ENCODE measurements around the gene PRPF40A.
"Not testable (repeated sequence)": the region's sequence is repeated elsewhere in the genome, so short reads cannot be mapped to it uniquely, and the experiment has no call there.

Gene PRPF40A

DNA sequence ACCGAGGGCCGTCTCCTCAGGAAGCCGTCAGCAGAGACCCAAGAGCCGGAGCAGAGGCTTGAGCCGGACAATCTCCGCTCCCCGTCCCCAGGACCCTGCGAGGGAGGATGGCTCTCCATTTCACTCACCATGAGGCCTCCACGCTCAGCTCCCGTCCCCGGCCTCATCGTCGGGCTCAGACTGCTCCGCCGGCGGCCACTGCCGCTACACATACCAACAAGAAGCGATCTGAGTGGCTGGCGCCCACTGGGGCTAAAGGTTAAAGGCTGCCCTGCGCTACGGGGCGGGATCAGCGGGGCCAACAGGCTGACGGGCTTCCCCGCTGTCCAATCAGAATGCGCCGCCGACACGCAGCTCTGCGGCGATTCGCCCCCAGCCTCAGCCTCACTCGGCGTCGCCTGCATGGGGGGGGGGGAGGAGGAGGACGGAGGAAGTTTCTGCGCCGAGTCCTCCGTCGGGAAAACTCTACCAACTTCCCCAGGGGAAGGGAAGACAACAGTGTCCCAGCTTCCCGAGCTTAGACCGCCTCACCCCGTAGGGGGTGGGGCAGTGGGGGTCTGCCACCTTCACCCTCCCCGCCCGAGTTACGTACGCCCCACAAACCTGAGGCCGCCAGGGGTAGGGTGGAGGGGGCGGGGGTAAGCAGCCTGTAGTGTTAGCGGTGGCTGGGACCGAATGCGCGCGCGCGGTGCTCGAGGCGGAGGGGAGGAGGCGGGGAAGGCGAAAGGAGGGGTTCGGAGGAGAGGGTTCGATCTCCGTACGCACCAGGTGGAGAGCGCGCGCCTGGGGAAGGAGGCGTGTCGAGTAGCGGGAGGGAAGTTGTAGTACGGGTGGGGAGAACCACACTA is at the start of gene PRPF40A:
Gene PRPF40A, minus strand, starts transcription at position 234 of the 848 bp plus-strand sequence. Its CDS starts 22 bp downstream, at position 212.
- peak within 1 kb of the TSS; percentile 95 for H3K4me3 ChIP-seq (ENCODE audit: low read length)
- DNase-seq (ENCODE audit: low read depth): peak; percentile 98
- TF ChIP-seq, protein P1, sequence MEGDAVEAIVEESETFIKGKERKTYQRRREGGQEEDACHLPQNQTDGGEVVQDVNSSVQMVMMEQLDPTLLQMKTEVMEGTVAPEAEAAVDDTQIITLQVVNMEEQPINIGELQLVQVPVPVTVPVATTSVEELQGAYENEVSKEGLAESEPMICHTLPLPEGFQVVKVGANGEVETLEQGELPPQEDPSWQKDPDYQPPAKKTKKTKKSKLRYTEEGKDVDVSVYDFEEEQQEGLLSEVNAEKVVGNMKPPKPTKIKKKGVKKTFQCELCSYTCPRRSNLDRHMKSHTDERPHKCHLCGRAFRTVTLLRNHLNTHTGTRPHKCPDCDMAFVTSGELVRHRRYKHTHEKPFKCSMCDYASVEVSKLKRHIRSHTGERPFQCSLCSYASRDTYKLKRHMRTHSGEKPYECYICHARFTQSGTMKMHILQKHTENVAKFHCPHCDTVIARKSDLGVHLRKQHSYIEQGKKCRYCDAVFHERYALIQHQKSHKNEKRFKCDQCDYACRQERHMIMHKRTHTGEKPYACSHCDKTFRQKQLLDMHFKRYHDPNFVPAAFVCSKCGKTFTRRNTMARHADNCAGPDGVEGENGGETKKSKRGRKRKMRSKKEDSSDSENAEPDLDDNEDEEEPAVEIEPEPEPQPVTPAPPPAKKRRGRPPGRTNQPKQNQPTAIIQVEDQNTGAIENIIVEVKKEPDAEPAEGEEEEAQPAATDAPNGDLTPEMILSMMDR (conservative IDR thresholded peaks at IDR 0.05; ENCODE audit: low read length): no peak

DNA sequence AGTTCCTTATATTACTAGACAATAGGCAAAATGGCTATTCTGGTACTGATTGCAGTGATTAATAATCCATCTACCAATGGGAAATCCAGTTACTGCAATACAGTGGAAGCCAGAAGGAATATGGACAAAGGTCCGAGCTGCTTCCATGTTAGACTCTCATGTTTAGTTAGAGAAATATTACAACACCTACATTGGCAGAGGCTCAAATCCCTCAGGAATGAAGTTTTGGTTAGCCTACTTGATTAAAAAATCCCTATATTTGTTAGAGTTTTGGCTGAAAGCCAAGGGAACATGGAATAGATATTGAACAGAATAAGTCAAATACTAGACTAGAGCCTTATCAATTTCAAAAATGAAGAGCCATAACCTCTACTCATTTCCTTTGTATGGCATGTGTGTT is 49.7 kb upstream of the PRPF40A start:
- TF ChIP-seq, protein P1 (conservative IDR thresholded peaks at IDR 0.05; ENCODE audit: low read length): no peak
- no peak overlapping the region for H3K4me3 ChIP-seq (ENCODE audit: low read length)
- peak; percentile 52 for DNase-seq (ENCODE audit: low read depth)

DNA sequence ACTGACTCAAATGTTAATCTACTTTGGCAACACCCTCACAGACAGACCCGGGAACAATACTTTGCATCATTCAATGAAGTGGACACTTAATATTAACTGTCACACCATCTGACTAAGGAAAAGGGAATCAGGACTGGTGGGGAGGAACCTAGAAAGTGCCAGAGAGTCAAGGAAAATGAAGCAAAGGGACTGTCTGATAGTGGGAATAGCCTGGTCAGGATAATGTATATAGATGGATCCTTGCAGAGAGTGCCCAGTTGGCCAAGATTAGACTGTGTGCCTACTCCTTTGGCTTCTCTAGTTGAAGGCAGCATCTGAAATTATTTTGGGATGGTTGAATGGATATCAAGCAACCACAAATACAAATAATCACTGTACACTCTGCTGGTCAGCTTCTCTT is 46.4 kb upstream of the PRPF40A start:
- DNase-seq (ENCODE audit: low read depth): no peak
- TF ChIP-seq, protein P1 (conservative IDR thresholded peaks at IDR 0.05; ENCODE audit: low read length): no peak
- no peak overlapping the region for H3K4me3 ChIP-seq (ENCODE audit: low read length)

DNA sequence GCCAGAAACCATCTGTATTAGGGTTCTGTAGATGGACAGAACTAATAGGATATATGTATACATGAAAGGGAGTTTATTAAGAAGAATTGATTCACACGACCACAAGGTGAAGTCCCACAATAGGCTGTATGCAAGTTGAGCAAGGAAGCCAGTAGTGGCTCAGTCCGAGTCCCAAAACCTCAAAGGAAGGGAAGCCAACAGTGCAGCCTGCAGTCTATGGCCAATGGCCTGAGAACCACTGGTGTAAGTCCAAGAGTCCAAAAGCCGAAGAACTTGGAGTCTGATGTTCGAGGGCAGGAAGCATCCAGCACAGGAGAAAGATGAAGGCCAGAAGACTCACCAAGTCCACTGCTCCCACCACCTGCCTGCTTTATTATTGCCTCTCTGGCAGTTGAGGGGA is 45.9 kb upstream of the PRPF40A start:
- H3K4me3 ChIP-seq (ENCODE audit: low read length); DNase-seq (ENCODE audit: low read depth): not testable (repeated sequence)

DNA sequence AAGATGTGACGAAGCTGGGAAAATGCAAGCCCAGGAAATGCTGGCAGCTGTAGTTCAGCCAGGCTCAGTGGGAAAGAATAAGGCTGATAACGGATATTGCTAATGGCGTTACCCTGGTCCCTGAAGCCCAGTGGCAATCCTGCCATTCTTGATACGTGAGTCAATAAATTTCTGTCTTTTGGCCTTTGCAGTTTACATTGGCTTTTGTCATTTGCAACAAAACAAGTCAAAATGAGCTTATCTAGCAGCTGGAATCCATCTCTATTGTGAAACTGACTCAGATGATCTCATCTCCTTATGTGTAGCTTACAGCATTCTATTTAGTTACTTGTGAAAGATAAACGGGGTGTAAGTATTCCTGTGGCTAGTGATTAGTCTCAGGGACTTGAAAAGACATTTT is 44.9 kb upstream of the PRPF40A start:
- TF ChIP-seq, protein P1 (conservative IDR thresholded peaks at IDR 0.05; ENCODE audit: low read length): no peak
- peak overlapping the region; percentile 9 for H3K4me3 ChIP-seq (ENCODE audit: low read length)
- DNase-seq (ENCODE audit: low read depth): peak; percentile 91

DNA sequence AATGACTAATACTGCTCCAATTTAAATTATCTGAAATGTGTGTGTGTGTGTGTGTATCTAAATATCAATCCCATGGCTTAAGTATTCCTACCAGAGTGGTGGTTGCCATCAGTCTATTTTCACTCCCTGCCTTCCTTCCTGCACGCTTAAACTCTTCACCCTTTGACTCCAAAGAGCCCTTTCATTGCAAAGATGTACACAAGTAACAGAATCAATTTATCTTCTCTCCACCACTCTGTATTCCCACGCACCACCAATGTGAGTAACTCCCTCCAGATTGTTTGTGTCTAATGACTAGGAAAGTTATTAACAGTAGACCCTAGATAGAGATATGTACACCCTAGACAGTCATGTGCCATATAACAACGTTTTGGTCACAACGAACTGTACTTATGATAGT is 44.0 kb upstream of the PRPF40A start:
- DNase-seq (ENCODE audit: low read depth): no peak
- no peak overlapping the region for H3K4me3 ChIP-seq (ENCODE audit: low read length)
- TF ChIP-seq, protein P1 (conservative IDR thresholded peaks at IDR 0.05; ENCODE audit: low read length): no peak

DNA sequence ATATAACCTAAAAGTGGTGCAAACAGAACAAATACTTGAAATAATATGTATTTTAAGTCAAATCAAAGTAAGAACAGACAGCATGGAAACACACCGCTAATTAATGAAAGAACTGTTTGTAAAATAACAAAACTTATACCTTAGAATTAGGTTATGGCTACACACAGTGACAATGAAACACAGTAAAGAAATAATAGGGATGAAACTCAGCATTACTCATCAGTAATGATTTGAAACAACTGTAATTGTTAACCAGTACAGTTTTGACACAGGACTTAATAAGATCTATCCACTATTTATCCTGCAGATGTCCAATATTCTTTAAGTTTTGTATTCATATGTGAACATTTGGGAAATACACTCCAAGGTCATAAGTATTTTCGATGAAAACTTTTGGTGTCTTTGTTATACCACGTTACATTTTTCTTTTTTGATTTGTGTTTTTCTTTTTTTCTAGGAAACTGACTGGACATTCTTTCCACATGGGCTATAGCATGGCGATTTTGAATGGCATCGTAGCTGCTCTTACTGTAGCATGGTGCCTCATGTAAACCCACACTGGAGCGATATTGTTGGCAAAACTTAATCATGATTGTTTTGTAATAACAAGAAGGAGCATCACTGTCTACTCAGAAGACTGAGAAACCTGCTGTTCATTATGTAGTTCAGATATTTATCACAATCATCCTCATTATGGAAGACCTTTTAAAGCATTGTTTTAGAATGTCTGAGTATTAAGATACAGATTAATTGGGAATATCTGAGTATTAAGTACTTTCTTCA is 42.2 kb upstream of the PRPF40A start:
- no peak overlapping the region for H3K4me3 ChIP-seq (ENCODE audit: low read length)
- DNase-seq (ENCODE audit: low read depth): no peak
- TF ChIP-seq, protein P1 (conservative IDR thresholded peaks at IDR 0.05; ENCODE audit: low read length): no peak
